ENCODE measurements around the gene ALKBH6.

ALKBH6 gene

GRCh38 chr19:36026091-36026876 lies 12.3 kb upstream of the ALKBH6 start:
- H3K27me3 ChIP-seq (ENCODE audit: control insufficient read depth, insufficient read depth, low read length) = no peaks in the 10 kb centered on the region
- H3K27ac ChIP-seq (ENCODE audit: low read length) = no peak overlapping the region
- no peak overlapping the region for H3K9ac ChIP-seq (ENCODE audit: low read length)
- no peak overlapping the region for H3K4me3 ChIP-seq (ENCODE audit: low read length)
- peaks cover 11% of the 10 kb centered on the region for H3K36me3 ChIP-seq (ENCODE audit: control insufficient read depth, low read depth, low read length)
- no peaks in the 10 kb centered on the region for H3K9me3 ChIP-seq (ENCODE audit: control insufficient read depth, low read depth, low read length)
- no peaks in the 10 kb centered on the region for H3K4me1 ChIP-seq (ENCODE audit: control insufficient read depth, low read depth, low read length)

GRCh38 chr19:36025541-36025940 lies 11.5 kb upstream of the ALKBH6 start:
- Histone ChIP-seq H3K4me3 (ENCODE audit: low read length) (no peak overlapping the region), H3K27me3 (ENCODE audit: control insufficient read depth, insufficient read depth, low read length) (no peaks in the 10 kb centered on the region), H3K9ac (ENCODE audit: low read length) (no peak overlapping the region), H3K9me3 (ENCODE audit: control insufficient read depth, low read depth, low read length) (no peaks in the 10 kb centered on the region), H3K4me1 (ENCODE audit: control insufficient read depth, low read depth, low read length) (no peaks in the 10 kb centered on the region), H3K27ac (ENCODE audit: low read length) (no peak overlapping the region), H3K36me3 (ENCODE audit: control insufficient read depth, low read depth, low read length) (peaks cover 11% of the 10 kb centered on the region)

GRCh38 chr19:36023432-36023831 lies 9.4 kb upstream of the ALKBH6 start:
- Histone ChIP-seq H3K36me3 (ENCODE audit: control insufficient read depth, low read depth, low read length) (peaks cover 11% of the 10 kb centered on the region), H3K9ac (ENCODE audit: low read length) (no peak overlapping the region), H3K9me3 (ENCODE audit: control insufficient read depth, low read depth, low read length) (no peaks in the 10 kb centered on the region)

GRCh38 chr19:36019061-36019670 lies 5.2 kb upstream of the ALKBH6 start:
- H3K27me3 ChIP-seq (ENCODE audit: control insufficient read depth, insufficient read depth, low read length) = no peaks in the 10 kb centered on the region
- no peaks in the 10 kb centered on the region for H3K9me3 ChIP-seq (ENCODE audit: control insufficient read depth, low read depth, low read length)
- peaks cover 5% of the 10 kb centered on the region for H3K4me1 ChIP-seq (ENCODE audit: control insufficient read depth, low read depth, low read length)
- no peak overlapping the region for H3K4me3 ChIP-seq (ENCODE audit: low read length)
- H3K27ac ChIP-seq (ENCODE audit: low read length) = no peak overlapping the region
- no peak overlapping the region for H3K9ac ChIP-seq (ENCODE audit: low read length)
- peaks cover 11% of the 10 kb centered on the region for H3K36me3 ChIP-seq (ENCODE audit: control insufficient read depth, low read depth, low read length)

More at GRCh38 chr19:36023432-36023831, 9.4 kb upstream of the ALKBH6 start:
- H3K27ac ChIP-seq (ENCODE audit: low read length) = no peak overlapping the region
- H3K4me1 ChIP-seq (ENCODE audit: control insufficient read depth, low read depth, low read length) = no peaks in the 10 kb centered on the region
- H3K4me3 ChIP-seq (ENCODE audit: low read length) = no peak overlapping the region
- H3K27me3 ChIP-seq (ENCODE audit: control insufficient read depth, insufficient read depth, low read length) = no peaks in the 10 kb centered on the region

GRCh38 chr19:36013280-36014011 lies 567 bp downstream of the ALKBH6 start:
- Histone ChIP-seq H3K9me3 (ENCODE audit: control insufficient read depth, low read depth, low read length) (no peaks in the 10 kb centered on the region), H3K27me3 (ENCODE audit: control insufficient read depth, insufficient read depth, low read length) (no peaks in the 10 kb centered on the region), H3K36me3 (ENCODE audit: control insufficient read depth, low read depth, low read length) (peaks cover 4% of the 10 kb centered on the region), H3K4me3 (ENCODE audit: low read length) (peak overlapping the region; percentile 76), H3K9ac (ENCODE audit: low read length) (peak overlapping the region; percentile 63), H3K4me1 (ENCODE audit: control insufficient read depth, low read depth, low read length) (peaks cover 5% of the 10 kb centered on the region), H3K27ac (ENCODE audit: low read length) (no peak overlapping the region)

- no peaks in the 10 kb centered on the region for H3K27me3 ChIP-seq (ENCODE audit: control insufficient read depth, insufficient read depth, low read length)
These were observed 3.6 kb downstream of the ALKBH6 start for GRCh38 chr19:36010402-36010801.

GRCh38 chr19:36009633-36010379 lies 4.2 kb downstream of the ALKBH6 start:
- no peak overlapping the region for H3K27ac ChIP-seq (ENCODE audit: low read length)
- no peaks in the 10 kb centered on the region for H3K36me3 ChIP-seq (ENCODE audit: control insufficient read depth, low read depth, low read length)
- H3K27me3 ChIP-seq (ENCODE audit: control insufficient read depth, insufficient read depth, low read length) = no peaks in the 10 kb centered on the region
- peak overlapping the region; percentile 72 for H3K4me3 ChIP-seq (ENCODE audit: low read length)
- peaks cover 1% of the 10 kb centered on the region for H3K4me1 ChIP-seq (ENCODE audit: control insufficient read depth, low read depth, low read length)
- H3K9me3 ChIP-seq (ENCODE audit: control insufficient read depth, low read depth, low read length) = no peaks in the 10 kb centered on the region
- no peak overlapping the region for H3K9ac ChIP-seq (ENCODE audit: low read length)

More at GRCh38 chr19:36010402-36010801, 3.6 kb downstream of the ALKBH6 start:
- H3K9ac ChIP-seq (ENCODE audit: low read length) = no peak overlapping the region
- H3K4me1 ChIP-seq (ENCODE audit: control insufficient read depth, low read depth, low read length) = peaks cover 5% of the 10 kb centered on the region
- no peaks in the 10 kb centered on the region for H3K9me3 ChIP-seq (ENCODE audit: control insufficient read depth, low read depth, low read length)
- no peak overlapping the region for H3K4me3 ChIP-seq (ENCODE audit: low read length)
- no peak overlapping the region for H3K27ac ChIP-seq (ENCODE audit: low read length)
- H3K36me3 ChIP-seq (ENCODE audit: control insufficient read depth, low read depth, low read length) = no peaks in the 10 kb centered on the region

GRCh38 chr19:36009220-36009619 lies 4.8 kb downstream of the ALKBH6 start:
- no peaks in the 10 kb centered on the region for H3K4me1 ChIP-seq (ENCODE audit: control insufficient read depth, low read depth, low read length)
- H3K9ac ChIP-seq (ENCODE audit: low read length) = peak overlapping the region; percentile 39
- peaks cover under 1% of the 10 kb centered on the region for H3K36me3 ChIP-seq (ENCODE audit: control insufficient read depth, low read depth, low read length)
- no peaks in the 10 kb centered on the region for H3K9me3 ChIP-seq (ENCODE audit: control insufficient read depth, low read depth, low read length)
- no peak overlapping the region for H3K27ac ChIP-seq (ENCODE audit: low read length)
- no peaks in the 10 kb centered on the region for H3K27me3 ChIP-seq (ENCODE audit: control insufficient read depth, insufficient read depth, low read length)
- H3K4me3 ChIP-seq (ENCODE audit: low read length) = peak overlapping the region; percentile 72

GRCh38 chr19:36008336-36008978 lies 5.6 kb downstream of the ALKBH6 start, which contains the start of gene SYNE4:
Gene SYNE4, minus strand, starts transcription at chr19:36008813. Its CDS starts 132 bp downstream, at chr19:36008681.
- Histone ChIP-seq H3K9me3 (ENCODE audit: control insufficient read depth, low read depth, low read length) (no peaks in the 10 kb centered on the region), H3K27me3 (ENCODE audit: control insufficient read depth, insufficient read depth, low read length) (no peaks in the 10 kb centered on the region), H3K4me1 (ENCODE audit: control insufficient read depth, low read depth, low read length) (no peaks in the 10 kb centered on the region), H3K27ac (ENCODE audit: low read length) (no peak within 1 kb of the TSS), H3K9ac (ENCODE audit: low read length) (peak within 1 kb of the TSS; percentile 39), H3K4me3 (ENCODE audit: low read length) (peak within 1 kb of the TSS; percentile 72), H3K36me3 (ENCODE audit: control insufficient read depth, low read depth, low read length) (peaks cover 3% of the 10 kb centered on the region)

- H3K27ac ChIP-seq (ENCODE audit: low read length) = no peak overlapping the region
- no peaks in the 10 kb centered on the region for H3K27me3 ChIP-seq (ENCODE audit: control insufficient read depth, insufficient read depth, low read length)
- no peaks in the 10 kb centered on the region for H3K9me3 ChIP-seq (ENCODE audit: control insufficient read depth, low read depth, low read length)
- H3K36me3 ChIP-seq (ENCODE audit: control insufficient read depth, low read depth, low read length) = peaks cover 8% of the 10 kb centered on the region
- H3K9ac ChIP-seq (ENCODE audit: low read length) = no peak overlapping the region
- H3K4me3 ChIP-seq (ENCODE audit: low read length) = no peak overlapping the region
- H3K4me1 ChIP-seq (ENCODE audit: control insufficient read depth, low read depth, low read length) = no peaks in the 10 kb centered on the region
These were observed 7.1 kb downstream of the ALKBH6 start for GRCh38 chr19:36006955-36007354.

Data from iPS-18a (cell line).